Astrocyte of the cerebellum (primary cell): ENCODE measurements around the gene SNRPB2.

Experiments used
- DNase-seq: peaks from one replicate; pipeline ENCODE4 v3.0.0-alpha.2; 2011; ENCODE audit warnings: low read depth
- H3K4me3 ChIP-seq: 2 replicates; pipeline ENCODE4 v1.5.1; 2011; ENCODE audit warnings: mild to moderate bottlenecking, low read depth, low read length, moderate library complexity
- in situ Hi-C: cut with HindIII; loops from 2 replicates; pipeline ENCODE4 v1.10.0; 2017; ENCODE audit warnings: low sequenced_read_pairs
- TF ChIP-seq, protein P1 (sequence below): IDR thresholded peaks from 2 replicates; pipeline ENCODE4 v1.5.1; 2012; ENCODE audit warnings: low read length, low read depth, moderate library complexity, mild to moderate bottlenecking; ENCODE audit errors: missing control alignments

The SNRPB2 gene

DNA sequence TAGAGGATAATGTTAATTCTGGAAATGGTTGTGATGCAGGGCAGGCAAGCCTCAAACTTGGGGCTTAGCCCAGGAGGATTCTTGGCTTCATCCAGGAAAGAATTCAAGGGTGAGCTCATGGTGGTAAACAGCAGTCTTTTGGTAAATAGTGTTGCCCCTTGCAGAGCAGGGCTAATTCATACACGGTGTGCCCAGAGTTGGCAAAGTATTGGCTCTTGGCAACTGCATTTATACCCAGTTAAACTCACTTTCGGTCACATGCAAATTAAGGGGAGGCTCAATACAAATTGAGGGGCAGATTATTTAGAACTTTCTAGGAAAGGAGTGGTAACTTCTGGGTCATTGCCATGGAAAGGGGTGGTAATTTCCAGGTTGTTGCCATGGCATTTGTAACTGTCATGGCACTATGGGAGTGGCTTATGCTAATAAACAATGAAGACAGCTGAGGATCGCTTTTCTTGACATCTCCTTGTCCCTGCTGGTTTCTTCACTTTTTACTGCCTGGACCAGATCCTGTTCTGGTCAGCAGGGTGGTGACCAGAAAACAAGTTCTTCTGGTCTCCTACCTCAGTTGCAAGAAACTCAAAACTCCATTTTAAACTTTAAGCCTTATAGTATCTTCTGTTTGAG lies 14.5 kb downstream of the SNRPB2 start:
- H3K4me3 ChIP-seq: no peak overlapping the region
- TF ChIP-seq, protein P1, sequence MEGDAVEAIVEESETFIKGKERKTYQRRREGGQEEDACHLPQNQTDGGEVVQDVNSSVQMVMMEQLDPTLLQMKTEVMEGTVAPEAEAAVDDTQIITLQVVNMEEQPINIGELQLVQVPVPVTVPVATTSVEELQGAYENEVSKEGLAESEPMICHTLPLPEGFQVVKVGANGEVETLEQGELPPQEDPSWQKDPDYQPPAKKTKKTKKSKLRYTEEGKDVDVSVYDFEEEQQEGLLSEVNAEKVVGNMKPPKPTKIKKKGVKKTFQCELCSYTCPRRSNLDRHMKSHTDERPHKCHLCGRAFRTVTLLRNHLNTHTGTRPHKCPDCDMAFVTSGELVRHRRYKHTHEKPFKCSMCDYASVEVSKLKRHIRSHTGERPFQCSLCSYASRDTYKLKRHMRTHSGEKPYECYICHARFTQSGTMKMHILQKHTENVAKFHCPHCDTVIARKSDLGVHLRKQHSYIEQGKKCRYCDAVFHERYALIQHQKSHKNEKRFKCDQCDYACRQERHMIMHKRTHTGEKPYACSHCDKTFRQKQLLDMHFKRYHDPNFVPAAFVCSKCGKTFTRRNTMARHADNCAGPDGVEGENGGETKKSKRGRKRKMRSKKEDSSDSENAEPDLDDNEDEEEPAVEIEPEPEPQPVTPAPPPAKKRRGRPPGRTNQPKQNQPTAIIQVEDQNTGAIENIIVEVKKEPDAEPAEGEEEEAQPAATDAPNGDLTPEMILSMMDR: no peak
- in situ Hi-C loops: no loop called here
- DNase-seq: no peak

GRCh38 chr20:16745204-16745603 lies 15.4 kb downstream of the SNRPB2 start:
- DNase-seq: no peak
- in situ Hi-C loops: no loop called here
- TF ChIP-seq, protein P1: no peak
- H3K4me3 ChIP-seq: no peak overlapping the region

GRCh38 chr20:16747291-16747811 lies 17.5 kb downstream of the SNRPB2 start:
- TF ChIP-seq, protein P1: peak; percentile 15
- H3K4me3 ChIP-seq: no peak overlapping the region
- DNase-seq: no peak
- in situ Hi-C loops: no loop called here

GRCh38 chr20:16748308-16748900 lies 18.6 kb downstream of the SNRPB2 start, which contains the start of gene OTOR:
OTOR (plus strand) TSS chr20:16748358; CDS start chr20:16748402, 44 bp downstream.
- in situ Hi-C loops: no loop called here
- no peak for DNase-seq
- no peak within 1 kb of the TSS for H3K4me3 ChIP-seq
- TF ChIP-seq, protein P1: no peak

DNA sequence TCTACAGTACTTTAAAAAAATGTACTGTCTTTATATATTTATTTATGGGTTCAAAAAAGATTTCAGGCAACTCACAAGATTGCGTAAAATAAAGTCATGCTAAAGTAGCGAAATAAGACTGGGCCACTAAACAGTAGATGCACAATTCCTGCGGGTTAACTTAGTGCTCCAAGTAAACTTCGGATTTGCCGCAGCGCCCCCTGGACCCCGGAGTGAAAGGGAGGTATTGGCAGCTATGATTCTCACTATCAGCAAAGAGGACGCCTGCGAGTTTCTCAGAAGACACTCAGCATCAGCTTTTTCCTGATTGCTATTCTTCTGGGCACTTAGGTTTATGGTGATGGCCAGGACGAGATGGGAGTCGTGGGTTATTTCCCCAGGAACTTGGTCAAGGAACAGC lies 19.7 kb downstream of the SNRPB2 start:
- in situ Hi-C loops: no loop called here
- TF ChIP-seq, protein P1: peak; percentile 21
- no peak overlapping the region for H3K4me3 ChIP-seq
- no peak for DNase-seq

- in situ Hi-C loops: no loop called here
- H3K4me3 ChIP-seq: no peak overlapping the region
- TF ChIP-seq, protein P1: no peak
- no peak for DNase-seq
Observed at GRCh38 chr20:16752082-16752481, 22.3 kb downstream of the SNRPB2 start.
